H1 (cell line): ENCODE measurements around the gene PPP2R3A. TPM values are rescaled to one million over a fixed set of nuclear protein-coding genes. Genes with fewer than 3 reads are reported as not detected.

Experiments
- CTCF ChIA-PET: fragments of 300-600 bp; sonication (Branson Sonifier 250); formaldehyde crosslinking; loops from one replicate; lab custom pipeline; 2021; ENCODE audit not compliant: partially characterized antibody; lab: Charles Lee
- POLR2A ChIA-PET: fragments of 300-600 bp; sonication (Branson Sonifier 250); formaldehyde crosslinking; loops from one replicate; lab custom pipeline; 2021; ENCODE audit warnings: inconsistent platforms; ENCODE audit not compliant: partially characterized antibody; lab: Charles Lee
- DNase-seq, 2 experiments: peaks; one replicate each; pipeline versions ENCODE4 v3.0.0 to v3.0.0-alpha.2; 2010 to 2022; ENCODE audit warnings: low spot score in 2 of 2, low read depth in 1 of 2, mixed read lengths in 1 of 2
- FAIRE-seq: peaks from 2 replicates; lab custom pipeline; 2011; peaks lifted over from hg19 to GRCh38; lab: Jason Lieb, UNC
- H2AFZ ChIP-seq: 2 replicates; pipeline ENCODE4 v1.8.1; 2012; ENCODE audit warnings: low read length, inconsistent platforms
- H2AK5ac ChIP-seq: 2 replicates; pipeline ENCODE4 v1.6.1; 2013; ENCODE audit warnings: low read depth, low read length
- H2BK120ac ChIP-seq: replicated peaks from 2 replicates; pipeline ENCODE3; 2013; ENCODE audit warnings: low read depth, low read length, inconsistent platforms
- H2BK12ac ChIP-seq: 2 replicates; pipeline ENCODE4 v1.6.1; 2013; ENCODE audit warnings: low read depth, low read length
- H2BK15ac ChIP-seq: 2 replicates; pipeline ENCODE4 v1.6.1; 2013; ENCODE audit warnings: low read length
- H2BK20ac ChIP-seq: 2 replicates; pipeline ENCODE4 v1.6.1; 2013; ENCODE audit warnings: low read length
- H2BK5ac ChIP-seq: 2 replicates; pipeline ENCODE4 v1.6.1; 2013; ENCODE audit warnings: low read depth, low read length
- H3K14ac ChIP-seq: 2 replicates; pipeline ENCODE4 v1.6.1; 2013; ENCODE audit warnings: inconsistent platforms; ENCODE audit not compliant: insufficient read length
- H3K18ac ChIP-seq: 2 replicates; pipeline ENCODE4 v1.6.1; 2013; ENCODE audit warnings: low read length; ENCODE audit errors: extremely low read depth
- H3K23ac ChIP-seq: 2 replicates; pipeline ENCODE4 v1.6.1; 2013; ENCODE audit warnings: inconsistent platforms; ENCODE audit not compliant: insufficient read length
- H3K23me2 ChIP-seq: 2 replicates; pipeline ENCODE4 v1.6.1; 2013; ENCODE audit warnings: low read depth, low read length
- H3K27ac ChIP-seq: 2 replicates; pipeline ENCODE4 v1.6.1; 2011; ENCODE audit warnings: low read depth, low read length, inconsistent platforms
- H3K27me3 ChIP-seq, 4 experiments: replicated peaks in 1 of 4; 1 replicate in 1 of 4; 2 replicates in 3 of 4; pipeline versions ENCODE4 v1.6.1 to v1.8.1; 2011 to 2013; ENCODE audit warnings: low read length in 3 of 4, mild to moderate bottlenecking in 3 of 4, inconsistent platforms in 2 of 4, mixed read lengths in 2 of 4, moderate library complexity in 1 of 4; ENCODE audit not compliant: control insufficient read depth in 3 of 4, insufficient read depth in 3 of 4; ENCODE audit errors: extremely low read depth in 1 of 4
- H3K36me3 ChIP-seq, 4 experiments: 2 replicates each; pipeline versions ENCODE4 v1.6.1 to v1.8.1; 2011 to 2013; ENCODE audit warnings: mild to moderate bottlenecking in 4 of 4, low read length in 3 of 4, moderate library complexity in 2 of 4, control low read depth in 1 of 4, inconsistent platforms in 1 of 4; ENCODE audit not compliant: insufficient read depth in 4 of 4, control insufficient read depth in 2 of 4
- H3K4ac ChIP-seq: replicated peaks from 2 replicates; pipeline ENCODE3; 2013; ENCODE audit warnings: low read length, low read depth, mixed read lengths, inconsistent platforms; ENCODE audit not compliant: insufficient read length
- H3K4me1 ChIP-seq, 4 experiments: replicated peaks in 1 of 4; 1 replicate in 1 of 4; 2 replicates in 3 of 4; pipeline versions ENCODE4 v1.6.1 to v1.8.1; 2011 to 2013; ENCODE audit warnings: low read length in 3 of 4, inconsistent platforms in 2 of 4, mixed read lengths in 1 of 4; ENCODE audit not compliant: insufficient read depth in 4 of 4, control insufficient read depth in 3 of 4
- H3K4me2 ChIP-seq, 2 experiments: 2 replicates each; pipeline versions ENCODE4 v1.6.1 to v1.8.1; 2011 to 2013; ENCODE audit warnings: low read depth in 2 of 2, low read length in 2 of 2, control low read depth in 1 of 2, inconsistent platforms in 1 of 2, mild to moderate bottlenecking in 1 of 2; ENCODE audit not compliant: insufficient read depth in 1 of 2
- H3K4me3 ChIP-seq, 4 experiments: fragments of 200-600, 300-600 bp in 1 of 4; sonication (generic), shearing (Covaris generic), sonication (Bioruptor Twin) in 1 of 4; 2 replicates each; pipeline versions ENCODE4 v1.5.1 to v1.8.1; 2011 to 2016; ENCODE audit warnings: low read length in 4 of 4, low read depth in 3 of 4, control low read depth in 2 of 4, inconsistent platforms in 2 of 4, mild to moderate bottlenecking in 2 of 4, mixed read lengths in 1 of 4, moderate library complexity in 1 of 4; ENCODE audit not compliant: insufficient read depth in 2 of 4; ENCODE audit errors: extremely low read depth in 1 of 4
- H3K56ac ChIP-seq: replicated peaks from 2 replicates; pipeline ENCODE3; 2013; ENCODE audit warnings: low read depth, mild to moderate bottlenecking, mixed read lengths, low read length, inconsistent platforms; ENCODE audit not compliant: insufficient read length
- H3K79me1 ChIP-seq: 2 replicates; pipeline ENCODE4 v1.6.1; 2013; ENCODE audit warnings: low read depth, low read length, control low read depth
- H3K79me2 ChIP-seq, 2 experiments: 2 replicates each; pipeline versions ENCODE4 v1.6.1 to v1.8.1; 2012 to 2013; ENCODE audit warnings: low read length in 2 of 2, mild to moderate bottlenecking in 2 of 2, inconsistent platforms in 1 of 2; ENCODE audit not compliant: insufficient read depth in 2 of 2, control insufficient read depth in 1 of 2
- H3K9ac ChIP-seq, 4 experiments: replicated peaks in 1 of 4; 1 replicate in 1 of 4; 2 replicates in 3 of 4; pipeline versions ENCODE4 v1.6.1 to v1.8.1; 2011 to 2013; ENCODE audit warnings: low read depth in 3 of 4, low read length in 3 of 4, control low read depth in 2 of 4, mild to moderate bottlenecking in 2 of 4, moderate library complexity in 2 of 4, inconsistent platforms in 1 of 4; ENCODE audit errors: extremely low read depth in 1 of 4
- H3K9me3 ChIP-seq, 2 experiments: 2 replicates each; pipeline versions ENCODE4 v1.6.1 to v1.8.1; 2012 to 2013; ENCODE audit warnings: mild to moderate bottlenecking in 2 of 2, moderate library complexity in 2 of 2, control low read depth in 1 of 2, inconsistent platforms in 1 of 2, low read depth in 1 of 2, low read length in 1 of 2, mixed read lengths in 1 of 2; ENCODE audit not compliant: insufficient read depth in 2 of 2
- H4K20me1 ChIP-seq, 2 experiments: replicated peaks in 1 of 2; 2 replicates each; pipeline versions ENCODE3 to v1.8.1; 2011 to 2013; ENCODE audit warnings: inconsistent platforms in 2 of 2, low read length in 2 of 2, mild to moderate bottlenecking in 1 of 2; ENCODE audit not compliant: insufficient read depth in 2 of 2, control insufficient read depth in 1 of 2
- H4K5ac ChIP-seq: 2 replicates; pipeline ENCODE4 v1.6.1; 2013; ENCODE audit warnings: low read length, low read depth, mixed read lengths, inconsistent platforms; ENCODE audit not compliant: insufficient read length
- H4K8ac ChIP-seq: 2 replicates; pipeline ENCODE4 v1.8.0; 2013; ENCODE audit warnings: mild to moderate bottlenecking, moderate library complexity, low read length, inconsistent platforms; ENCODE audit not compliant: insufficient read depth; ENCODE audit errors: extremely low read depth
- H4K91ac ChIP-seq: replicated peaks from 2 replicates; pipeline ENCODE3; 2013; ENCODE audit warnings: low read length, mixed read lengths, inconsistent platforms; ENCODE audit not compliant: insufficient read length
- BRCA1 ChIP-seq: IDR thresholded peaks from 2 replicates; pipeline ENCODE4 v1.6.1; 2012; ENCODE audit warnings: low read depth, low read length, improper control_type of control experiment
- CTBP2 ChIP-seq: IDR thresholded peaks from 2 replicates; pipeline ENCODE4 v1.7.0; 2011; ENCODE audit warnings: borderline replicate concordance, mild to moderate bottlenecking, moderate library complexity, mixed read lengths, low read length; ENCODE audit not compliant: insufficient read depth, insufficient read length
- GABPA ChIP-seq: IDR thresholded peaks from 2 replicates; pipeline ENCODE4 v1.6.1; 2011; ENCODE audit warnings: mild to moderate bottlenecking, low read length, moderate library complexity, borderline replicate concordance; ENCODE audit not compliant: insufficient read depth
- GTF2F1 ChIP-seq: IDR thresholded peaks from 2 replicates; pipeline ENCODE4 v1.6.1; 2012; ENCODE audit warnings: low read depth, low read length, improper control_type of control experiment, borderline replicate concordance
- RFX5 ChIP-seq: IDR thresholded peaks from 2 replicates; pipeline ENCODE4 v1.6.1; 2011; ENCODE audit warnings: low read depth, low read length, improper control_type of control experiment, borderline replicate concordance
- WGBS, 2 experiments: shearing (Covaris generic) in 1 of 2; methylation state at CpG; one replicate each; pipeline versions ENCODE4 v1.1.6 to v1.1.7; 2013 to 2015; ENCODE audit warnings: low lambda C conversion rate in 2 of 2, mixed read lengths in 2 of 2, inconsistent platforms in 1 of 2, low coverage in 1 of 2, missing lambda C conversion rate in 1 of 2; ENCODE audit not compliant: insufficient replicate concordance in 2 of 2, insufficient coverage in 1 of 2, insufficient read length in 1 of 2; ENCODE audit errors: extremely low coverage in 1 of 2, missing lambda C conversion rate in 1 of 2; 5-methylcytosine and 5-hydroxymethylcytosine counted together
- polyA plus RNA-seq, 7 experiments: library from polyadenylated mRNA; depleted of rRNA in 3 of 7; stranded (reverse) in 5 of 7; unstranded in 2 of 7; fragments of >200 nt in 5 of 7; fragments of 200-250 nt in 2 of 7; gene quantifications; 1 replicate in 5 of 7; 2 replicates in 1 of 7; 4 replicates in 1 of 7; pipeline versions ENCODE4 v1.2.1 to v1.2.3, GENCODE V29; 2011 to 2013; ENCODE audit warnings: missing spikeins in 2 of 7, mixed read lengths in 2 of 7
- total RNA-seq: library from RNA; stranded (reverse); fragmentation: NEBNext Ultra II Directional; extraction: Animal tissue kit (Norgen Biotek cat#: 25700); gene quantifications from 2 replicates; pipeline ENCODE4 v1.2.1, GENCODE V29; 2021
- TF ChIP-seq, protein P1 (sequence below): IDR thresholded peaks from 2 replicates; pipeline ENCODE4 v1.6.1; 2012; ENCODE audit warnings: low read length, inconsistent platforms

PPP2R3A gene
- total and polyA plus RNA-seq, 2 of the 8 experiments (the other 6 are each of a cell fraction or from before 2014, with no cell fraction given): 4.1 to 15.2 TPM

- 98% methylated on average over 3 of the region's 3 CpGs; no CpG with 5 or more reads in 1 of the 2 experiments for WGBS, 2 experiments
- no peaks in the 10 kb centered on the region for H3K36me3 ChIP-seq
- H3K4me1 ChIP-seq: peaks cover 0 to 2% (median 0%) of the 10 kb centered on the region in 4 experiments; a peak in 1 of 7 replicates
- no peak overlapping the region for H3K4me3 ChIP-seq
- H2AFZ ChIP-seq: no peak overlapping the region
- H3K23me2 ChIP-seq: no peaks in the 10 kb centered on the region; the same call in 1 of the 2 replicates
- H4K91ac ChIP-seq: no peak overlapping the region
- H4K5ac ChIP-seq: no peak overlapping the region
- H2BK20ac ChIP-seq: no peak overlapping the region
- no peak overlapping the region for H3K23ac ChIP-seq
- H2BK12ac ChIP-seq: no peak overlapping the region
- FAIRE-seq: no peak
- no peak overlapping the region for H3K9ac ChIP-seq
- H3K9me3 ChIP-seq: no peaks in the 10 kb centered on the region
- H3K56ac ChIP-seq: no peak overlapping the region
- no peaks in the 10 kb centered on the region for H4K20me1 ChIP-seq
- H2AK5ac ChIP-seq: no peak overlapping the region
- CTCF ChIA-PET: interaction anchor here (0.8 to 2.6 kb wide), 2 partner anchors 8 to 115 kb away, joined by 3 to 13 read pairs; no protein-coding TSS in a partner anchor
- no peak overlapping the region for H3K4me2 ChIP-seq
- no peaks in the 10 kb centered on the region for H3K27me3 ChIP-seq
- H3K18ac ChIP-seq: no peak overlapping the region
- no peak for DNase-seq
- no peak overlapping the region for H3K4ac ChIP-seq
- H3K79me2 ChIP-seq: no peaks in the 10 kb centered on the region
- no peak overlapping the region for H3K14ac ChIP-seq
- peak overlapping the region; percentile 47; the same call in 1 of the 2 replicates for H2BK15ac ChIP-seq
- TF ChIP-seq GTF2F1 (no peak), RFX5 (no peak), GABPA (no peak), BRCA1 (no peak), CTBP2 (no peak)
- TF ChIP-seq, protein P1, sequence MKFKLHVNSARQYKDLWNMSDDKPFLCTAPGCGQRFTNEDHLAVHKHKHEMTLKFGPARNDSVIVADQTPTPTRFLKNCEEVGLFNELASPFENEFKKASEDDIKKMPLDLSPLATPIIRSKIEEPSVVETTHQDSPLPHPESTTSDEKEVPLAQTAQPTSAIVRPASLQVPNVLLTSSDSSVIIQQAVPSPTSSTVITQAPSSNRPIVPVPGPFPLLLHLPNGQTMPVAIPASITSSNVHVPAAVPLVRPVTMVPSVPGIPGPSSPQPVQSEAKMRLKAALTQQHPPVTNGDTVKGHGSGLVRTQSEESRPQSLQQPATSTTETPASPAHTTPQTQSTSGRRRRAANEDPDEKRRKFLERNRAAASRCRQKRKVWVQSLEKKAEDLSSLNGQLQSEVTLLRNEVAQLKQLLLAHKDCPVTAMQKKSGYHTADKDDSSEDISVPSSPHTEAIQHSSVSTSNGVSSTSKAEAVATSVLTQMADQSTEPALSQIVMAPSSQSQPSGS: no peak
- H4K8ac ChIP-seq: no peak overlapping the region
- H3K27ac ChIP-seq: no peak overlapping the region
- POLR2A ChIA-PET: no interaction called here
- no peak overlapping the region for H2BK5ac ChIP-seq
- no peaks in the 10 kb centered on the region for H3K79me1 ChIP-seq
- H2BK120ac ChIP-seq: no peak overlapping the region
Measured at GRCh38 chr3:135926664-135927063, 38.9 kb upstream of the PPP2R3A start.
